ENCODE results near the gene NOL8.

NOL8 gene

GRCh38 chr9:92257327-92257726 lies 67.8 kb downstream of the NOL8 start:
- no peak for DNase-seq

GRCh38 chr9:92254381-92255337 lies 70.5 kb downstream of the NOL8 start:
- no peak for DNase-seq

GRCh38 chr9:92253656-92254055 lies 71.5 kb downstream of the NOL8 start:
- DNase-seq: no peak

GRCh38 chr9:92247981-92248380 lies 77.2 kb downstream of the NOL8 start:
- DNase-seq: no peak

All from GOT3 (cell line).